Measurements from ENCODE around the gene MAP2K7. TPM values are rescaled to one million over a fixed set of nuclear protein-coding genes. Genes with fewer than 3 reads are reported as not detected.
A peak's percentile ranks its signal among the peaks of the same experiment; 100 is the strongest.

Gene MAP2K7
- total and polyA plus RNA-seq, 2 donors (not counting 1 experiment from before 2014, with no cell fraction given) = 7.8 to 10.4 TPM

GRCh38 chr19:7925171-7925851, 21.6 kb downstream of the MAP2K7 start:
- H3K79me2 ChIP-seq (ENCODE audit: control insufficient read depth, insufficient read depth, low read length) = peaks cover 3% of the 10 kb centered on the region
- TF ChIP-seq, protein P1, sequence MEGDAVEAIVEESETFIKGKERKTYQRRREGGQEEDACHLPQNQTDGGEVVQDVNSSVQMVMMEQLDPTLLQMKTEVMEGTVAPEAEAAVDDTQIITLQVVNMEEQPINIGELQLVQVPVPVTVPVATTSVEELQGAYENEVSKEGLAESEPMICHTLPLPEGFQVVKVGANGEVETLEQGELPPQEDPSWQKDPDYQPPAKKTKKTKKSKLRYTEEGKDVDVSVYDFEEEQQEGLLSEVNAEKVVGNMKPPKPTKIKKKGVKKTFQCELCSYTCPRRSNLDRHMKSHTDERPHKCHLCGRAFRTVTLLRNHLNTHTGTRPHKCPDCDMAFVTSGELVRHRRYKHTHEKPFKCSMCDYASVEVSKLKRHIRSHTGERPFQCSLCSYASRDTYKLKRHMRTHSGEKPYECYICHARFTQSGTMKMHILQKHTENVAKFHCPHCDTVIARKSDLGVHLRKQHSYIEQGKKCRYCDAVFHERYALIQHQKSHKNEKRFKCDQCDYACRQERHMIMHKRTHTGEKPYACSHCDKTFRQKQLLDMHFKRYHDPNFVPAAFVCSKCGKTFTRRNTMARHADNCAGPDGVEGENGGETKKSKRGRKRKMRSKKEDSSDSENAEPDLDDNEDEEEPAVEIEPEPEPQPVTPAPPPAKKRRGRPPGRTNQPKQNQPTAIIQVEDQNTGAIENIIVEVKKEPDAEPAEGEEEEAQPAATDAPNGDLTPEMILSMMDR (conservative IDR thresholded peaks at IDR 0.05 in 1 of 2, IDR thresholded peaks at IDR 0.05 in 1 of 2; ENCODE audit: low read depth in 1 of 2, low read length in 2 of 2) = peak; percentile 51 to 65
- TF ChIP-seq EZH2 (IDR thresholded peaks at IDR 0.05; ENCODE audit: low read length, missing control alignments) = no peak
- no peak overlapping the region for H3K9ac ChIP-seq (ENCODE audit: insufficient read depth, low read length)
- no peaks in the 10 kb centered on the region for H3K27me3 ChIP-seq (ENCODE audit: control insufficient read depth, insufficient read depth, low read length)
- no peaks in the 10 kb centered on the region for H4K20me1 ChIP-seq (ENCODE audit: control insufficient read depth, extremely low read depth, insufficient read depth, low read length)
- peaks cover 12% of the 10 kb centered on the region for H3K36me3 ChIP-seq (ENCODE audit: control insufficient read depth, insufficient read depth, low read length)
- peaks cover 30% of the 10 kb centered on the region for H3K4me1 ChIP-seq (ENCODE audit: control insufficient read depth, extremely low read depth, insufficient read depth, low read length)
- no peak overlapping the region for H3K27ac ChIP-seq (ENCODE audit: insufficient read depth, low read length)
- H3K9me3 ChIP-seq (ENCODE audit: control insufficient read depth, insufficient read depth, low read depth, low read length) = no peaks in the 10 kb centered on the region
- H3K4me3 ChIP-seq (replicated peaks in 1 of 4; ENCODE audit: control extremely low read depth in 1 of 4, insufficient read depth in 1 of 4, low read depth in 3 of 4, low read length in 4 of 4) = peak overlapping the region in 2 of 4 experiments; percentile 15 to 42
- H2AFZ ChIP-seq (ENCODE audit: low read length) = no peak overlapping the region
- H3K4me2 ChIP-seq (ENCODE audit: extremely low read depth, insufficient read depth, low read length) = peak overlapping the region; percentile 54
- peak; percentile 51 to 71 for DNase-seq (ENCODE audit: low read depth in 2 of 2)

GRCh38 chr19:7926021-7926726, 22.5 kb downstream of the MAP2K7 start, which contains the start of gene CTXN1:
CTXN1 (minus strand) TSS chr19:7926135; CDS start chr19:7925538, 597 bp downstream.
- Histone ChIP-seq H3K9me3 (ENCODE audit: control insufficient read depth, insufficient read depth, low read depth, low read length) (no peaks in the 10 kb centered on the region), H3K36me3 (ENCODE audit: control insufficient read depth, insufficient read depth, low read length) (peaks cover 16% of the 10 kb centered on the region), H2AFZ (ENCODE audit: low read length) (no peak within 1 kb of the TSS), H3K4me2 (ENCODE audit: extremely low read depth, insufficient read depth, low read length) (peak within 1 kb of the TSS; percentile 90), H4K20me1 (ENCODE audit: control insufficient read depth, extremely low read depth, insufficient read depth, low read length) (no peaks in the 10 kb centered on the region), H3K4me3 (replicated peaks in 1 of 4; ENCODE audit: control extremely low read depth in 1 of 4, insufficient read depth in 1 of 4, low read depth in 3 of 4, low read length in 4 of 4) (peak within 1 kb of the TSS; percentile 35 to 57 (median 42)), H3K4me1 (ENCODE audit: control insufficient read depth, extremely low read depth, insufficient read depth, low read length) (peaks cover 30% of the 10 kb centered on the region), H3K79me2 (ENCODE audit: control insufficient read depth, insufficient read depth, low read length) (peaks cover 3% of the 10 kb centered on the region), H3K27me3 (ENCODE audit: control insufficient read depth, insufficient read depth, low read length) (no peaks in the 10 kb centered on the region), H3K27ac (ENCODE audit: insufficient read depth, low read length) (peak within 1 kb of the TSS; percentile 27), H3K9ac (ENCODE audit: insufficient read depth, low read length) (peak within 1 kb of the TSS; percentile 55)
- TF ChIP-seq, protein P1 (conservative IDR thresholded peaks at IDR 0.05 in 1 of 2, IDR thresholded peaks at IDR 0.05 in 1 of 2; ENCODE audit: low read depth in 1 of 2, low read length in 2 of 2) = no peak
- no peak for TF ChIP-seq EZH2 (IDR thresholded peaks at IDR 0.05; ENCODE audit: low read length, missing control alignments)
- DNase-seq (ENCODE audit: low read depth in 2 of 2) = peak; percentile 37 to 40

All from fibroblast of lung (primary cell).